ENCODE results near the gene RPTOR.

The RPTOR gene

DNA sequence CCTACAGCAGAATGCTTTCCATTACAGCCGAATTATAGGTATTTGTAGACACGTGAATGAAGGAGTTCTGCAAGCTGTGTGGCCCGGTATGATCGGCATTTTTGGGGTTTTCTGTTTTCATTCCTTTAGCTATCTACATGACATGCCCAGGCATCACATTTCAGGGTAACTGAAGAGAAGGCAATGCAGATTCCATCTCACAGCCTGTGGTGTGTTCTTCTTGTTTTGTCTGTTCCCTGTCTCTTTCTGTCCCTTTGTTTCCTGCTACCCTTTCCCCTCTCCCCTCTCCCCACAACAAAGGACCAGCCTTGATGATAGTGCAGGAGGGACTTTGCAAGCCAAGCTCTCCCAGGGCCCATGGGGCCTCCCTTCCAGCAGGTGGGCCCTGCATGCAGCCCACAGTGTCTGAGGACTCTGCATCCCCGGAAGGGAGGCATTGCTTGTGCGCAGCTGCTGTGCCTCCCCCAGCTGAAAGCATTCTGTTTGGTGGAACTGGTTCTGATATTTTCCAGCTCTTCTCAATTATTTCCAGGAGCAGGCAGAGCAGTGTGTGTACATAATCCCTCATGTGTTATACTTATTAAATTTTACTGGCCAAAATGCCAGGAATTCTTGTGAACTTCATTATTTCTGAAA, 207.4 kb downstream of the RPTOR start:
- H3K4me3 ChIP-seq (ENCODE audit: low read depth, low read length), result no peak overlapping the region
- TF ChIP-seq, protein P1, sequence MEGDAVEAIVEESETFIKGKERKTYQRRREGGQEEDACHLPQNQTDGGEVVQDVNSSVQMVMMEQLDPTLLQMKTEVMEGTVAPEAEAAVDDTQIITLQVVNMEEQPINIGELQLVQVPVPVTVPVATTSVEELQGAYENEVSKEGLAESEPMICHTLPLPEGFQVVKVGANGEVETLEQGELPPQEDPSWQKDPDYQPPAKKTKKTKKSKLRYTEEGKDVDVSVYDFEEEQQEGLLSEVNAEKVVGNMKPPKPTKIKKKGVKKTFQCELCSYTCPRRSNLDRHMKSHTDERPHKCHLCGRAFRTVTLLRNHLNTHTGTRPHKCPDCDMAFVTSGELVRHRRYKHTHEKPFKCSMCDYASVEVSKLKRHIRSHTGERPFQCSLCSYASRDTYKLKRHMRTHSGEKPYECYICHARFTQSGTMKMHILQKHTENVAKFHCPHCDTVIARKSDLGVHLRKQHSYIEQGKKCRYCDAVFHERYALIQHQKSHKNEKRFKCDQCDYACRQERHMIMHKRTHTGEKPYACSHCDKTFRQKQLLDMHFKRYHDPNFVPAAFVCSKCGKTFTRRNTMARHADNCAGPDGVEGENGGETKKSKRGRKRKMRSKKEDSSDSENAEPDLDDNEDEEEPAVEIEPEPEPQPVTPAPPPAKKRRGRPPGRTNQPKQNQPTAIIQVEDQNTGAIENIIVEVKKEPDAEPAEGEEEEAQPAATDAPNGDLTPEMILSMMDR (IDR thresholded peaks at IDR 0.05; ENCODE audit: insufficient read depth, low read depth, low read length, missing control alignments), result no peak
- no peak for DNase-seq (ENCODE audit: low read depth)

DNA sequence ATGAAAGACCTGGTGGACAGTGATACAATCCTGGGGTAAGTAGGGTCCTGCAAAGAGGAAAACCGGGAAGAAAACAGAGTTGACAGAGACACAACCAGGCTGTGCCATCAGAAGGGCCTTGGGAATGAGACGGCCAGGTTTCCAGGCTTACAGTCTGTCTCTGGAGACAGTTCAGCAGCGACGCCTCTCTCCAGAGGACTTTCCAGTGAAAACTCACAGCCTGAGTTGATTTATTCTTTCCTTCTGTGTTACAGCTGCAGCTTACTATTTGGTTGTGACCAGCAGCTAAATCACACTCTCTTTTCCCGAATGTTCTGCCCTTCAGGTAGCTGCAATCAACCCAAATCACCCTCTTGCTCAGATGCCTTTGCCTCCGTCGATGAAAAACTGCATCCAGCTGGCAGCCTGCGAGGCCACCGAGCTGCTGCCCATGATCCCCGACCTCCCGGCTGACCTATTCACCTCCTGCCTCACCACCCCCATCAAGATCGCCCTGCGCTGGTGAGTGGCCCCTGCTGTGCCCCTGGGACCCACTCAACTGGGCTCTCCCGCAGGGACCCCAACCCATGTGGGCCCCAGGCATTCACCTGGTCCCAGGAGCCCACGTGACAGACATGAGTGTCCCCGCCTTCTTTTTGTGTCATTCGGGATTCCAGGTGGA, 209.2 kb downstream of the RPTOR start:
- TF ChIP-seq, protein P1 (IDR thresholded peaks at IDR 0.05; ENCODE audit: insufficient read depth, low read depth, low read length, missing control alignments), result no peak
- no peak for DNase-seq (ENCODE audit: low read depth)
- H3K4me3 ChIP-seq (ENCODE audit: low read depth, low read length), result no peak overlapping the region

DNA sequence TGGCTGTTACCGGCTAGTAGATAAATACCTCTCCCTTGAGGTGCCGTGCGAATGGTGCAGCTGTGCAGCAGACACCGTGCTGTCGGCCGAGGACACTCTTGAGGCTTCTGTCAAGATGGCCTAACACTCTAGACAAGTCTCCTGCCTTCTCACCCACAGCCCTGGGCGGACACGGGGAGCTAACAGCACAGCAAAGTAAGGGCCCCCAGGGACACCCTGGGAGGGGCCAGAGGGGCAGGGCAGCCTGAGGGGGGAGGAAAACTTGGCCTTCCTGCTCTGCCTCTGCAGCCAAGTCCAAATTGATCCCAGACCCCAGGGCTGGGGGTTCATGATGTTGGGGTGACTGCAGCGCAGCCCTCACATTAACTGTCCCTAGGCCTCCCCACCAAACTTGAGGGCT, 210.2 kb downstream of the RPTOR start:
- TF ChIP-seq, protein P1 (IDR thresholded peaks at IDR 0.05; ENCODE audit: insufficient read depth, low read depth, low read length, missing control alignments), result no peak
- DNase-seq (ENCODE audit: low read depth), result no peak
- no peak overlapping the region for H3K4me3 ChIP-seq (ENCODE audit: low read depth, low read length)

DNA sequence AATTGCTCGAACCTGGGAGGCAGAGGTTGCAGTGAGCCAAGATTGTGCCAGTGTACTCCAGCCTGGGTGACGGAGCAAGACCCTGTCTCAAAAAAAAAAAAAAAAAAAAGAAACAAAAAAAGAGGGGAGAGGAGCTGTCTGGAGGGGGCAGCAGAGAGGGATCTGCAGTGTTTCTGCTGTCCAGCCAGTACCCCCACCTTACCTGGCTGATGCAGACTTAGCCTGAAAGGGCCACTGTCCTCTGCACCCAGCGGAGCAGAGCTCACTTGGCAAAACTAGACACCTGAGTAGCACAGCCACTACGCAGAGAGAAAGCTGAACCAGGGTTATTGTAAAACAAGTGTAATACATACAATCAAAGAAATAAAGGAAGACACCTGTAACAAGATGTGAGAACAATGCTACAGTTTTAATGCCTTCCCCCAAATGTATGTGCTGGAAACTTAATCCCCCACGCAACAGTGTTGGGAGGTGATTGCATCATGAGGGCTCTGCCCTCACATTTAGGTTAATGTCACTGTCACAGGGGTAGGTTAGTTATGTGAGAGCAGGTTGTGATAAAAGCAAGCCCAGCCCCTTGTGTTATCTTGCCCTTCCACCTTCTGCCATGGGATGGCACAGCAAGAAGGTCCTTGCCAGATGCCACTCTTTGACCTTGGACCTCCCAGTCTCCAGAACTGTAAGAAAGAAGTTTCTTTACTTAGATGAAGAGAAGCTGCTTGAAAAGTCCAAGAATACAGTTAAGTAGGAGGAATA, 211.2 kb downstream of the RPTOR start:
- TF ChIP-seq, protein P1 (IDR thresholded peaks at IDR 0.05; ENCODE audit: insufficient read depth, low read depth, low read length, missing control alignments), result no peak
- H3K4me3 ChIP-seq (ENCODE audit: low read depth, low read length), result no peak overlapping the region
- no peak for DNase-seq (ENCODE audit: low read depth)

DNA sequence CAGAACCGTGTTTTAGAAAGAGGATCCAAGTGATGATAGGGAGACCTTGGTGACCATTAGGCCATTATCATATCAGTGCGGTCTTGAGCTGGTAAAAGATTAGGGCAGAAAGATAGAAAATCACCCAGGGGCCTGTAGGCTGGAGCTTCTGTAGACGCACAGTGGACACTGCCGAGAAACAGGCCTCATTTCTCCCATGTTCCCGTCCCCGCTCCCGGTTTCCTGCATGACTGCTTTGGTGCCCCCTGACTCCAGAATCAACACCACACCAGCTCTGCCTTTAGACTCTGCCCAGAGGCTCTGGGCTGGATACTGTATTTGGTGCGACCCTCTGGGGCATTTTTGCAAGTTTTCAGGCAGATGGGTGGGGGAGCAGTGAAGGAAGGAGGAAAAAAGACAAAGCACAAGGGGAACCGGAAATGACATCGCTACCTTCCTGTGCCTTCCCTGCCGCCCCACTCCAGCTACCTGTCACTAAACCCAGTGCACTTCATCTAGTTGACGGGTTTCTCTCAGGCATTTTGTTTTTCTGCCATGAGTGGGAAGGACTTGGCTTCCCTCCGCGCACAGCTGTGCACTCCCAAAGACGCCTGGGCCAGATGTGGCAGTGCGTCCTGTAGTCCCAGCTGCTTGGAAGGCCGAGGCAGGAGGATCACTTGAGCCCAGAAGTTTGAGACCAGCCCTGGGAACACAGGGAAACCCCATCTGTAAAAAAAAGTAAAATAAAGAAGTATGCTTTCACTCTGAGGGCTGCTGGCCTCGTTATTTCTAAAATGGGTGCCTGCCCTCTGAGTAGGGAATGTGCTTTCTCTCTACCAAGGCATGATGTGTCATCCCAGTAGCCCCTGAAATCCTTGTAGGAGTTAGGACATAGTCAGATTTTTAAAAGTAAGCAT, 214.1 kb downstream of the RPTOR start:
- no peak overlapping the region for H3K4me3 ChIP-seq (ENCODE audit: low read depth, low read length)
- no peak for DNase-seq (ENCODE audit: low read depth)
- TF ChIP-seq, protein P1 (IDR thresholded peaks at IDR 0.05; ENCODE audit: insufficient read depth, low read depth, low read length, missing control alignments), result no peak

DNA sequence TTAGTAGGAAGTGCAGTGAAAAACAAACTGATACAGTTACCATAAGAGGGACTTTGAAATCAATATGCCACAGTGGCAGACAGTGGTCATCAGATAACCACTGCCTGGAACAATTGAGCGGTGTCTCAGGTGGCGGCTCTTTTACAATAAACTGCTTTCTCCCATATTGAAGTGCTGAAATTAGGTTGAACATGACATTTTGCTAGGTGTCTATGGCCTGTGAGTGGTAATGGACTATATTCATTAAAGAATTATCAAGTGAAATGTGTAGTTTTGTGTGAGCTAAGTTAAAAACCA, 214.7 kb downstream of the RPTOR start:
- no peak for DNase-seq (ENCODE audit: low read depth)

More for the DNA sequence above, 214.7 kb downstream of the RPTOR start:
- no peak overlapping the region for H3K4me3 ChIP-seq (ENCODE audit: low read depth, low read length)
- TF ChIP-seq, protein P1 (IDR thresholded peaks at IDR 0.05; ENCODE audit: insufficient read depth, low read depth, low read length, missing control alignments), result no peak
